Measurements from ENCODE around the gene MORC3.
A peak's percentile ranks its signal among the peaks of the same experiment; 100 is the strongest.
"Not testable (repeated sequence)": the region's sequence is repeated elsewhere in the genome, so short reads cannot be mapped to it uniquely, and the experiment has no call there.

MORC3 gene

DNA sequence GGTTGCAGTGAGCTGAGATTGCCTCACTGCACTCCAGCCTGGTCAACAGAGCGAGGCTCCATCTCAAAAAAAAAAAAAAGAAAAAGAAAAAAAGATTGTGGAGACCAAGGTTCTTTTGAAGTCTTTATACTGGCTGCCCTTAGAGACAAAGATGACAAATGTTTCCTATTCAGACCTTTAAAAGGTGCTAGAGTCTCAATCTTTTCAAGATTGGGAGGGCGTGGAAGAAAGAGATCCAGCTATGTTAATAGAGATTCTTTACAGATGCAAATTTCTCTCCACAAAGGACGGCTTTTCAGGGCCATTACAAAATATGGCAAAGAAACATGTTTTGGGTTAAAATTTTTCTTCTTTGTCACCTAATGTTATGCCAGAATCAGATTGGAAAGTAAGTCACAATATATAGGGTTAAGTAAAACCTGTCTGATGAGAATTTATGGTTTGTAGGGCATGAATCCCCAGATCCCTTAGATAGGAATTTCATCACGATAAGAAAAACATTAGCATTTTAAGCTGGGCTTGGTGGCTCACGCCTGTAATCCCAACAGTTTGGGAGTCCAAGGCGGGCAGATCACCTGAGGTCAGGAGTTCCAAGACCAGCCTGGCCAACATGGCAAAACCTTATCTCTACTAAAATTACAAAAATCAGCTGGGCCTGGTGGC is 13.0 kb upstream of the MORC3 start:
- CTCF ChIA-PET = no interaction called here
- no peak overlapping the region for H3K27ac ChIP-seq (ENCODE audit: extremely low read depth, low read depth, low read length)
- no peaks in the 10 kb centered on the region for H3K36me3 ChIP-seq (ENCODE audit: control insufficient read depth in 2 of 2, insufficient read depth in 1 of 2, low read length in 2 of 2)
- POLR2A ChIA-PET = interaction anchor here (1.0 to 1.1 kb wide), 2 partner anchors 9 to 13 kb away, joined by 3 to 4 read pairs; partner anchors contain the start of gene MORC3
- no peak overlapping the region for H3K4me3 ChIP-seq (ENCODE audit: low read depth, low read length)
- no peaks in the 10 kb centered on the region for H3K4me1 ChIP-seq (ENCODE audit: control insufficient read depth, insufficient read depth, low read length)
- TF ChIP-seq ZNF426 (tag by site-specific recombination; IDR thresholded peaks at IDR 0.05) (no peak), ZNF558 (tag by site-specific recombination; IDR thresholded peaks at IDR 0.05) (peak; percentile 98)
- H3K9me3 ChIP-seq (ENCODE audit: control insufficient read depth, insufficient read depth, low read depth, low read length) = no peaks in the 10 kb centered on the region

DNA sequence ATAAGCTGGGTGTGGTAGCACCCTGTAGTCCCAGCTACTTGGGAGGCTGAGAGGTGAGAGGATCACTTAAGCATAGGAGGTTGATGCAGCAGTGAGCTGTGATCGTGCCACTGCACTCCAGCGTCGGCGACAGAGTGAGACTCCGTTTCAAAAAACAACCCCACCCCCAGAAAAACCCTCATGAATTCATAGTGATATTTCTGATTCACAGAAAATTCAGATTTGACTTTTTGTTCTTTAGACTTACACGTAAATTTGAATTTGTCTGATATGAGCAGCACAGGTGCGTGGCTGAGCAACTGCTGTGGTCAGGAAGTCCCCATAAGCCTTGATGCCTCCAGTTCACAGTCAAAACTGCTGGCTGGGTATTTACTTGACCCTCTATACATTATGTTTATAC is 10.0 kb upstream of the MORC3 start:
- CTCF ChIA-PET = no interaction called here
- Histone ChIP-seq H3K4me1 (ENCODE audit: control insufficient read depth, insufficient read depth, low read length) (no peaks in the 10 kb centered on the region), H3K36me3 (ENCODE audit: control insufficient read depth in 2 of 2, insufficient read depth in 1 of 2, low read length in 2 of 2) (no peaks in the 10 kb centered on the region), H3K9me3 (ENCODE audit: control insufficient read depth, insufficient read depth, low read depth, low read length) (no peaks in the 10 kb centered on the region), H3K4me3 (ENCODE audit: low read depth, low read length) (no peak overlapping the region), H3K27ac (ENCODE audit: extremely low read depth, low read depth, low read length) (no peak overlapping the region)
- POLR2A ChIA-PET = interaction anchor here (0.6 to 1.7 kb wide), 2 partner anchors 10 to 26 kb away, joined by 3 to 9 read pairs; partner anchors contain the start of gene MORC3
- TF ChIP-seq ZNF214 (tag by site-specific recombination; IDR thresholded peaks at IDR 0.05; ENCODE audit: borderline replicate concordance) = no peak
- TF ChIP-seq ZNF2 (tag by site-specific recombination; IDR thresholded peaks at IDR 0.05) = no peak
- TF ChIP-seq, protein P1, sequence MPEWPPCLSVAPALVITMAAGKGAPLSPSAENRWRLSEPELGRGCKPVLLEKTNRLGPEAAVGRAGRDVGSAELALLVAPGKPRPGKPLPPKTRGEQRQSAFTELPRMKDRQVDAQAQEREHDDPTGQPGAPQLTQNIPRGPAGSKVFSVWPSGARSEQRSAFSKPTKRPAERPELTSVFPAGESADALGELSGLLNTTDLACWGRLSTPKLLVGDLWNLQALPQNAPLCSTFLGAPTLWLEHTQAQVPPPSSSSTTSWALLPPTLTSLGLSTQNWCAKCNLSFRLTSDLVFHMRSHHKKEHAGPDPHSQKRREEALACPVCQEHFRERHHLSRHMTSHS (tag by site-specific recombination; IDR thresholded peaks at IDR 0.05) = no peak
- no peak for TF ChIP-seq ZNF600 (tag by site-specific recombination; IDR thresholded peaks at IDR 0.05)
- TF ChIP-seq ZNF416 (tag by site-specific recombination; IDR thresholded peaks at IDR 0.05) = no peak
- no peak for TF ChIP-seq ZNF140 (tag by site-specific recombination; IDR thresholded peaks at IDR 0.05)
- no peak for TF ChIP-seq ZNF155 (tag by site-specific recombination; IDR thresholded peaks at IDR 0.05)
- TF ChIP-seq ZNF664 (tag by site-specific recombination; IDR thresholded peaks at IDR 0.05) = no peak
- TF ChIP-seq ZNF157 (tag by site-specific recombination; IDR thresholded peaks at IDR 0.05) = no peak
- TF ChIP-seq, protein P2, sequence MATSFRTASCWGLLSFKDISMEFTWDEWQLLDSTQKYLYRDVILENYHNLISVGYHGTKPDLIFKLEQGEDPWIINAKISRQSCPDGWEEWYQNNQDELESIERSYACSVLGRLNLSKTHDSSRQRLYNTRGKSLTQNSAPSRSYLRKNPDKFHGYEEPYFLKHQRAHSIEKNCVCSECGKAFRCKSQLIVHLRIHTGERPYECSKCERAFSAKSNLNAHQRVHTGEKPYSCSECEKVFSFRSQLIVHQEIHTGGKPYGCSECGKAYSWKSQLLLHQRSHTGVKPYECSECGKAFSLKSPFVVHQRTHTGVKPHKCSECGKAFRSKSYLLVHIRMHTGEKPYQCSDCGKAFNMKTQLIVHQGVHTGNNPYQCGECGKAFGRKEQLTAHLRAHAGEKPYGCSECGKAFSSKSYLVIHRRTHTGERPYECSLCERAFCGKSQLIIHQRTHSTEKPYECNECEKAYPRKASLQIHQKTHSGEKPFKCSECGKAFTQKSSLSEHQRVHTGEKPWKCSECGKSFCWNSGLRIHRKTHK (tag by site-specific recombination; IDR thresholded peaks at IDR 0.05) = no peak
- TF ChIP-seq ZNF404 (tag by site-specific recombination; IDR thresholded peaks at IDR 0.05) = no peak
- TF ChIP-seq ZNF184 (tag by site-specific recombination; IDR thresholded peaks at IDR 0.05) = no peak
- no peak for TF ChIP-seq ZNF660 (tag by site-specific recombination; IDR thresholded peaks at IDR 0.05)
- TF ChIP-seq FEZF1 (tag by site-specific recombination; IDR thresholded peaks at IDR 0.05) = no peak
- no peak for TF ChIP-seq ZNF707 (tag by site-specific recombination; IDR thresholded peaks at IDR 0.05)

DNA sequence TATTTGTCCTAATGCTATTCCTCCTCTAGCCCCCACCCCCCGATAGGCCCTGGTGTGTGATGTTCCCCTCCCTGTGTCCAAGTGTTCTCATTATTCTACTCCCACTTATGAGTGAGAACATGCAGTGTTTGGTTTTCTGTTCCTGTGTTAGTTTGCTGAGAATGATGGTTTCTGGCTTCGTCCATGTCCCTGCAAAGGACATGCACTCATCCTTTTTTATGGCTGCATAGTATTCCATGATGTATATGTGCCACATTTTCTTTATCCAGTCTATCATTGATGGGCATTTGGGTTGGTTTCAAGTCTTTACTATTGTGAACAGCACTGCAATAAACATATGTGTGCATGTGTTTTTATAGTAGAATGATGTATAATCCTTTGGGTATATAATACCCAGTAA is 6.6 kb upstream of the MORC3 start:
- POLR2A ChIA-PET; H3K4me3 ChIP-seq (ENCODE audit: low read depth, low read length); CTCF ChIA-PET; H3K4me1 ChIP-seq (ENCODE audit: control insufficient read depth, insufficient read depth, low read length); H3K36me3 ChIP-seq (ENCODE audit: control insufficient read depth in 2 of 2, insufficient read depth in 1 of 2, low read length in 2 of 2); H3K27ac ChIP-seq (ENCODE audit: extremely low read depth, low read depth, low read length); H3K9me3 ChIP-seq (ENCODE audit: control insufficient read depth, insufficient read depth, low read depth, low read length): not testable (repeated sequence)
- TF ChIP-seq ZNF146 (tag by site-specific recombination; IDR thresholded peaks at IDR 0.05) = peak; percentile 99
- TF ChIP-seq, protein P3, sequence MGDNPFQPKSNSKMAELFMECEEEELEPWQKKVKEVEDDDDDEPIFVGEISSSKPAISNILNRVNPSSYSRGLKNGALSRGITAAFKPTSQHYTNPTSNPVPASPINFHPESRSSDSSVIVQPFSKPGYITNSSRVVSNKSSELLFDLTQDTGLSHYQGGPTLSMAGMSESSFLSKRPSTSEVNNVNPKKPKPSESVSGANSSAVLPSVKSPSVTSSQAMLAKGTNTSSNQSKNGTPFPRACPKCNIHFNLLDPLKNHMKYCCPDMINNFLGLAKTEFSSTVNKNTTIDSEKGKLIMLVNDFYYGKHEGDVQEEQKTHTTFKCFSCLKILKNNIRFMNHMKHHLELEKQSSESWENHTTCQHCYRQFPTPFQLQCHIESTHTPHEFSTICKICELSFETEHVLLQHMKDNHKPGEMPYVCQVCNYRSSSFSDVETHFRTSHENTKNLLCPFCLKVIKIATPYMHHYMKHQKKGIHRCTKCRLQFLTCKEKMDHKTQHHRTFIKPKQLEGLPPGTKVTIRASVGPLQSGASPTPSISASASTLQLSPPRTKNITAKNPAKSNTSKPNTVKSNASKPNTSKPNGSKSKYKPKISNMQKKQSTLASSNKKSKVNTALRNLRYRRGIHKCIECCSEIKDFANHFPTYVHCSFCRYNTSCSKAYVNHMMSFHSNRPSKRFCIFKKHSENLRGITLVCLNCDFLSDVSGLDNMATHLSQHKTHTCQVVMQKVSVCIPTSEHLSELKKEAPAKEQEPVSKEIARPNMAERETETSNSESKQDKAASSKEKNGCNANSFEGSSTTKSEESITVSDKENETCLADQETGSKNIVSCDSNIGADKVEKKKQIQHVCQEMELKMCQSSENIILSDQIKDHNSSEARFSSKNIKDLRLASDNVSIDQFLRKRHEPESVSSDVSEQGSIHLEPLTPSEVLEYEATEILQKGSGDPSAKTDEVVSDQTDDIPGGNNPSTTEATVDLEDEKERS (tag by site-specific recombination; IDR thresholded peaks at IDR 0.05) = 0 out of 2 replicates have a peak, but pooled peaks have one; percentile 66

DNA sequence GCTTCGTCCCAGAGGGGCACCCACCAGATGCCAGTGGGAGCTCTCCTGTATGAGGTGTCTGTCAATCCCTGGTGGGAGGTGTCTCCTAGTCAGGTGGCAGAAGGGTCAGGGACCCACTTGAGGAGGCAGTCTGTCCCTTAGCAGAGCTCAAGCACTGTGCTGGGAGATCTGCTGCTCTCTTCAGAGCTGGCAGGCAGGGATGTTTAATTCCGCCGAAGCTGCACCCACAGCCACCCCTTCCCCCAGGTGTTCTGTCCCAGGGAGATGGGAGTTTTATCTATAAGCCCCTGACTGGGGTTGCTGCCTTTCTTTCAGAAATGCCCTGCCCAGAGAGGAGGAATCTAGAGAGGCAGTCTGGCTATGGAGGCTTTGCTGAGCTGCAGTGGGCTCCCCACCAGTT is 4.0 kb upstream of the MORC3 start:
- H3K4me3 ChIP-seq (ENCODE audit: low read depth, low read length) = not testable (repeated sequence)

More for the DNA sequence above, 4.0 kb upstream of the MORC3 start:
- H3K9me3 ChIP-seq (ENCODE audit: control insufficient read depth, insufficient read depth, low read depth, low read length); POLR2A ChIA-PET; H3K36me3 ChIP-seq (ENCODE audit: control insufficient read depth in 2 of 2, insufficient read depth in 1 of 2, low read length in 2 of 2); H3K27ac ChIP-seq (ENCODE audit: extremely low read depth, low read depth, low read length); H3K4me1 ChIP-seq (ENCODE audit: control insufficient read depth, insufficient read depth, low read length); CTCF ChIA-PET: not testable (repeated sequence)
